ENCODE data around the gene VAV2. TPM values are rescaled to one million over a fixed set of nuclear protein-coding genes. Genes with fewer than 3 reads are reported as not detected.

The VAV2 gene
- total and polyA plus RNA-seq, 2 experiments from 2014 or later = 8.1 to 28.9 TPM

GRCh38 chr9:133833388-133834025 is 158.6 kb downstream of the VAV2 start:
- ATAC-seq (no peak), DNase-seq (ENCODE audit: low spot score) (no peak)
- peaks cover 3% of the 10 kb centered on the region; the same call in 1 of the 2 replicates for H3K4me1 ChIP-seq (ENCODE audit: insufficient read depth)
- TF ChIP-seq STAT1 (IDR thresholded peaks at IDR 0.05; ENCODE audit: unreplicated experiment) = no peak
- TF ChIP-seq REST (IDR thresholded peaks at IDR 0.05; ENCODE audit: unreplicated experiment) = no peak
- TF ChIP-seq ZNF462 (CRISPR knock-in tag; IDR thresholded peaks at IDR 0.05) = no peak
- TF ChIP-seq ETS1 (IDR thresholded peaks at IDR 0.05) = no peak
- TF ChIP-seq CREB1 (CRISPR knock-in tag; IDR thresholded peaks at IDR 0.05; ENCODE audit: low read depth) = no peak
- TF ChIP-seq NANOG (IDR thresholded peaks at IDR 0.05; ENCODE audit: borderline replicate concordance) = no peak
- no peak for TF ChIP-seq EZH2phosphoT487 (IDR thresholded peaks at IDR 0.05; ENCODE audit: unreplicated experiment)
- TF ChIP-seq JUNB (IDR thresholded peaks at IDR 0.05; ENCODE audit: unreplicated experiment) = no peak
- TF ChIP-seq EZH2 (IDR thresholded peaks at IDR 0.05; ENCODE audit: low read depth, unreplicated experiment) = no peak
- no peak for TF ChIP-seq ZNF114 (CRISPR knock-in tag; IDR thresholded peaks at IDR 0.05)
- Mint-ChIP-seq H3K9me3 (no peaks in the 10 kb centered on the region), H3K4me3 (no peak overlapping the region), H3K4me1 (peaks cover 14% of the 10 kb centered on the region), H3K36me3 (ENCODE audit: low read depth) (no peaks in the 10 kb centered on the region; the same call in 2 of the 3 replicates), H3K27ac (no peak overlapping the region), H3K27me3 (ENCODE audit: insufficient read depth, low read depth, poor library complexity) (peaks cover 8% of the 10 kb centered on the region)
- H3K9me2 ChIP-seq (ENCODE audit: insufficient read depth) = no peaks in the 10 kb centered on the region
- no peak overlapping the region for H3K4me2 ChIP-seq
- no peaks in the 10 kb centered on the region for H3K27me3 ChIP-seq (ENCODE audit: insufficient read depth)
- peaks cover 6% of the 10 kb centered on the region; the same call in 1 of the 2 replicates for H3K79me2 ChIP-seq (replicated peaks; ENCODE audit: insufficient read depth)
- H3K36me3 ChIP-seq (ENCODE audit: insufficient read depth) = no peaks in the 10 kb centered on the region
- no peaks in the 10 kb centered on the region for H3F3A ChIP-seq (replicated peaks; ENCODE audit: low read depth)
- H4K20me1 ChIP-seq (replicated peaks; ENCODE audit: insufficient read depth) = 0 out of 2 replicates have a peak, but pooled peaks cover 6% of the 10 kb centered on the region
- H3K27ac ChIP-seq (ENCODE audit: low read depth) = no peak overlapping the region
- no peak overlapping the region for H2AFZ ChIP-seq
- H3K4me3 ChIP-seq = no peak overlapping the region

Measured in GM23338 (cell line).